ENCODE data around the gene ZNF367.
A peak's percentile ranks its signal among the peaks of the same experiment; 100 is the strongest.

Gene ZNF367

GRCh38 chr9:96418083-96418919 is at the start of gene ZNF367:
ZNF367 (minus strand) TSS chr9:96418370; CDS start chr9:96418032, 338 bp downstream.
- peak; percentile 86 for DNase-seq (ENCODE audit: low read depth)

- DNase-seq (ENCODE audit: low read depth), result no peak
Observed at GRCh38 chr9:96467784-96468183, 49.6 kb upstream of the ZNF367 start.

GRCh38 chr9:96464426-96464825 is 46.3 kb upstream of the ZNF367 start:
- DNase-seq (ENCODE audit: low read depth), result no peak

GRCh38 chr9:96462541-96462940 is 44.4 kb upstream of the ZNF367 start:
- DNase-seq (ENCODE audit: low read depth), result no peak

- no peak for DNase-seq (ENCODE audit: low read depth)
Observed at GRCh38 chr9:96461336-96461735, 43.2 kb upstream of the ZNF367 start.

- DNase-seq (ENCODE audit: low read depth), result no peak
Observed at GRCh38 chr9:96460882-96461281, 42.7 kb upstream of the ZNF367 start.

- no peak for DNase-seq (ENCODE audit: low read depth)
Observed at GRCh38 chr9:96460470-96460869, 42.3 kb upstream of the ZNF367 start.

- DNase-seq (ENCODE audit: low read depth), result no peak
Observed at GRCh38 chr9:96459268-96460007, 41.3 kb upstream of the ZNF367 start.

GRCh38 chr9:96458226-96458625 is 40.1 kb upstream of the ZNF367 start:
- DNase-seq (ENCODE audit: low read depth), result no peak

- DNase-seq (ENCODE audit: low read depth), result no peak
Observed at GRCh38 chr9:96457266-96457665, 39.1 kb upstream of the ZNF367 start.

GRCh38 chr9:96453625-96454024 is 35.5 kb upstream of the ZNF367 start:
- no peak for DNase-seq (ENCODE audit: low read depth)

- peak; percentile 19 for DNase-seq (ENCODE audit: low read depth)
Observed at GRCh38 chr9:96450613-96451528, 32.7 kb upstream of the ZNF367 start.

- DNase-seq (ENCODE audit: low read depth), result peak; percentile 97
Observed at GRCh38 chr9:96449845-96450612, 31.9 kb upstream of the ZNF367 start, which contains the start of gene HABP4. HABP4 (plus strand) TSS chr9:96450169; CDS start chr9:96450280, 111 bp downstream.

- no peak for DNase-seq (ENCODE audit: low read depth)
Observed at GRCh38 chr9:96449523-96449844, 31.3 kb upstream of the ZNF367 start.

- no peak for DNase-seq (ENCODE audit: low read depth)
Observed at GRCh38 chr9:96448546-96449170, 30.5 kb upstream of the ZNF367 start.

- DNase-seq (ENCODE audit: low read depth), result no peak
Observed at GRCh38 chr9:96447406-96447805, 29.2 kb upstream of the ZNF367 start.

- no peak for DNase-seq (ENCODE audit: low read depth)
Observed at GRCh38 chr9:96442491-96442890, 24.3 kb upstream of the ZNF367 start.

- no peak for DNase-seq (ENCODE audit: low read depth)
Observed at GRCh38 chr9:96441798-96442445, 23.8 kb upstream of the ZNF367 start.

- DNase-seq (ENCODE audit: low read depth), result no peak
Observed at GRCh38 chr9:96440671-96441199, 22.6 kb upstream of the ZNF367 start.

GRCh38 chr9:96437454-96437853 is 19.3 kb upstream of the ZNF367 start:
- no peak for DNase-seq (ENCODE audit: low read depth)
